ENCODE results near the gene FAM180B. TPM values are rescaled to one million over a fixed set of nuclear protein-coding genes. Genes with fewer than 3 reads are reported as not detected.

Gene FAM180B
- total RNA-seq, 1 donor, result not detected

GRCh38 chr11:47609675-47610074 is 23.2 kb downstream of the FAM180B start:
- TF ChIP-seq CTCF (IDR thresholded peaks at IDR 0.05; ENCODE audit: insufficient read depth, low read depth, low read length), result no peak
- no peak overlapping the region for H3K4me3 ChIP-seq (ENCODE audit: low read depth, low read length)
- no peak for DNase-seq (ENCODE audit: low read depth)

GRCh38 chr11:47611348-47611794 is 24.9 kb downstream of the FAM180B start:
- no peak for TF ChIP-seq CTCF (IDR thresholded peaks at IDR 0.05; ENCODE audit: insufficient read depth, low read depth, low read length)
- DNase-seq (ENCODE audit: low read depth), result no peak
- H3K4me3 ChIP-seq (ENCODE audit: low read depth, low read length), result no peak overlapping the region

- no peak overlapping the region for H3K4me3 ChIP-seq (ENCODE audit: low read depth, low read length)
- DNase-seq (ENCODE audit: low read depth), result no peak
- TF ChIP-seq CTCF (IDR thresholded peaks at IDR 0.05; ENCODE audit: insufficient read depth, low read depth, low read length), result no peak
Measured at GRCh38 chr11:47615249-47615648, 28.8 kb downstream of the FAM180B start.

GRCh38 chr11:47616726-47617416 is 30.4 kb downstream of the FAM180B start:
- DNase-seq (ENCODE audit: low read depth), result peak; percentile 86
- TF ChIP-seq CTCF (IDR thresholded peaks at IDR 0.05; ENCODE audit: insufficient read depth, low read depth, low read length), result peak; percentile 99
- no peak overlapping the region for H3K4me3 ChIP-seq (ENCODE audit: low read depth, low read length)

- no peak for TF ChIP-seq CTCF (IDR thresholded peaks at IDR 0.05; ENCODE audit: insufficient read depth, low read depth, low read length)
Measured at GRCh38 chr11:47617417-47617809, 30.9 kb downstream of the FAM180B start.

GRCh38 chr11:47620836-47621378 is 34.4 kb downstream of the FAM180B start:
- TF ChIP-seq CTCF (IDR thresholded peaks at IDR 0.05; ENCODE audit: insufficient read depth, low read depth, low read length), result no peak
- DNase-seq (ENCODE audit: low read depth), result no peak
- H3K4me3 ChIP-seq (ENCODE audit: low read depth, low read length), result no peak overlapping the region

More at GRCh38 chr11:47617417-47617809, 30.9 kb downstream of the FAM180B start:
- H3K4me3 ChIP-seq (ENCODE audit: low read depth, low read length), result no peak overlapping the region
- DNase-seq (ENCODE audit: low read depth), result peak; percentile 83

Measured in fibroblast of villous mesenchyme (primary cell).